ENCODE data around the gene ITSN1. TPM values are rescaled to one million over a fixed set of nuclear protein-coding genes. Genes with fewer than 3 reads are reported as not detected.

ITSN1 gene
- total RNA-seq, 4 donors from 2014 or later, result 29.6 to 42.2 (median 41.1) TPM

DNA sequence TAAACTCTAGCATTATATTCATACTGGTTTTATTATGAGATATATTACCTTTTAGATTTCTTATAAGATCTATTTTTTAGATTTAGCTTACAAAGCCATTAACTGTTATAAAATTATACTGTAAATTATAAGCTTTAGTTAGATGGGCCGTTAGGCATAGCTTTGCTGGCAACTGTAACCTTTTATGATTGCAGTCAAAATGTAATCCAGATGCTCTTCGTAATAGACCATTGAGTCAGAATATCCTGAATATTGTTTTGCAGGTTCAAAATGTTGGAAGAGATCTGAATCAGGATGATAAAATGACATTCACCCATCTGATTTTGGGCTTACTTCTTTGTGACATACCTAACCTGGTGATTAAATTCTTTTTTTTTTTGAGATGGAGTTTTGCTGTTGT lies 20.9 kb downstream of the ITSN1 start:
- H3K36me3 ChIP-seq, result no peaks in the 10 kb centered on the region
- DNase-seq, result no peak
- no peak overlapping the region for H3K4me3 ChIP-seq (replicated peaks in 1 of 3)
- H3K27me3 ChIP-seq, result no peaks in the 10 kb centered on the region
- H3K9me3 ChIP-seq, result no peaks in the 10 kb centered on the region
- no peak overlapping the region for H3K27ac ChIP-seq
- intact Hi-C loops (cut with DNase I), result no loop called here
- TF ChIP-seq, protein P1, sequence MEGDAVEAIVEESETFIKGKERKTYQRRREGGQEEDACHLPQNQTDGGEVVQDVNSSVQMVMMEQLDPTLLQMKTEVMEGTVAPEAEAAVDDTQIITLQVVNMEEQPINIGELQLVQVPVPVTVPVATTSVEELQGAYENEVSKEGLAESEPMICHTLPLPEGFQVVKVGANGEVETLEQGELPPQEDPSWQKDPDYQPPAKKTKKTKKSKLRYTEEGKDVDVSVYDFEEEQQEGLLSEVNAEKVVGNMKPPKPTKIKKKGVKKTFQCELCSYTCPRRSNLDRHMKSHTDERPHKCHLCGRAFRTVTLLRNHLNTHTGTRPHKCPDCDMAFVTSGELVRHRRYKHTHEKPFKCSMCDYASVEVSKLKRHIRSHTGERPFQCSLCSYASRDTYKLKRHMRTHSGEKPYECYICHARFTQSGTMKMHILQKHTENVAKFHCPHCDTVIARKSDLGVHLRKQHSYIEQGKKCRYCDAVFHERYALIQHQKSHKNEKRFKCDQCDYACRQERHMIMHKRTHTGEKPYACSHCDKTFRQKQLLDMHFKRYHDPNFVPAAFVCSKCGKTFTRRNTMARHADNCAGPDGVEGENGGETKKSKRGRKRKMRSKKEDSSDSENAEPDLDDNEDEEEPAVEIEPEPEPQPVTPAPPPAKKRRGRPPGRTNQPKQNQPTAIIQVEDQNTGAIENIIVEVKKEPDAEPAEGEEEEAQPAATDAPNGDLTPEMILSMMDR (IDR thresholded peaks at IDR 0.05), result no peak
- no peak for TF ChIP-seq POLR2A (IDR thresholded peaks at IDR 0.05)
- WGBS, 2 donors, result 77 to 83% methylated on average over 2 of the region's 2 CpGs
- peaks cover 24 to 25% of the 10 kb centered on the region in 2 donors for H3K4me1 ChIP-seq

DNA sequence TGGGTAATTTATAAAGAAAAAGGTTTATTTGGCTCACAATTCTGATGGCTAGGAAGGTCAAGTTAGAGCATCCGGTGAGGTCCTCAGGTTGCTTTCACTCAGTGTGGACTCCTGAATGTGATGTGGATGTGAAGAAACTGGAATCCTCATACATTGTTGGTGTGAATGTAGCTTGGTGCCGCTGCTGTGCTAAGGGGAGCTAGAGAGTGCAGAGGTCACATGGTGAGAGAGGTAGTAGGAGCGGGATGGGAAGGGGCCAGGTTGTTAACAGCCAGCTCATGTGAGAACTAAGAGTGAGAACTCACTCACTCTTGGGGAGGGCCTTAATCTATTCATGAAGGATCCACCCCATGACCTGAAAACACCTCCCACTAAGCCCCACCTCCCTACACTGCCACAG lies 21.8 kb downstream of the ITSN1 start:
- Histone ChIP-seq H3K36me3 (no peaks in the 10 kb centered on the region), H3K4me1 (peaks cover 17 to 27% of the 10 kb centered on the region in 2 donors)

DNA sequence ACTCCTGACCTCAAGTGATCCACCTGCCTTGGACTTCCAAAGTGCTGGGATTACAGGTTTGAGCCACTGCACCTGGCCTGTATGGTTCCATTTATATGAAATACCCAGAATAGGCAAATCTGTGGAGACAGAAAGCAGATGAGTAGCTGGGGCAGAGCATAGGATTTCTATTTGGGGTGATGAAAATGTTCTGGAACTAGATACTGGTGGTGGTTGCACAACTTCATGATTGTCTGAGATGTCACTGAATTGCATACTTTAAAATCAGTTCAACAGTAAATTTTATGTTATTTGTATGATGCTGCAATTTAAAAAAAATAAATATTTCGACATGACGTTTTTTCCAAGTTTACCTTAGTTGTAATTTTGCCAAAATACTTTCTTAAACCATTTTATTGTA lies 23.9 kb downstream of the ITSN1 start:
- 84 to 94% methylated on average over 2 of the region's 2 CpGs for WGBS, 2 donors
- intact Hi-C loops (cut with DNase I), result no loop called here
- H3K9me3 ChIP-seq, result no peaks in the 10 kb centered on the region

More for the DNA sequence above, 21.8 kb downstream of the ITSN1 start:
- no peaks in the 10 kb centered on the region for H3K27me3 ChIP-seq
- H3K27ac ChIP-seq, result no peak overlapping the region
- H3K4me3 ChIP-seq (replicated peaks in 1 of 3), result no peak overlapping the region
- no peaks in the 10 kb centered on the region for H3K9me3 ChIP-seq
- intact Hi-C loops (cut with DNase I), result no loop called here
- WGBS, 2 donors, result 95 to 99% methylated on average over 3 of the region's 3 CpGs
- TF ChIP-seq POLR2A (IDR thresholded peaks at IDR 0.05), result no peak
- TF ChIP-seq, protein P1 (IDR thresholded peaks at IDR 0.05), result no peak
- no peak for DNase-seq

DNA sequence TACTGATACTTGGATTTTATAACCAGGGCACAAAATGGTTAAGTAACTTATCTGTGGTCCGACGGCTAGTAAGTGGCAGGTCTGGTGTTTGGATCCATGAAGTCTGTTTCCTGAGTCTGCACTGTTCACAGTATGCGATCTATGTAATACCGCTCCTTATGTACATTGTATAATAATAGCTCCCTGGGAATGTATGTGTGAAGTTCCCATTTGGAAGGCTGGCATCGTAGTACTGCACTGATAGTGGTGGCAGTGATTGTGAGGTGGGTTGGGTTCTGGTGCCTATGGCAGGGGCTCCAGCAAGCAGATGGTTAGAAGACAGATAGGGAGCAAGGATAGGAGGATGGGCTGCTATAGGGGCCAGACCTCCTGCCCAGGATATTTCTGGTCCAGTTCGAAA lies 25.3 kb downstream of the ITSN1 start:
- no peaks in the 10 kb centered on the region for H3K27me3 ChIP-seq
- H3K4me1 ChIP-seq, result peaks cover 0 to 7% of the 10 kb centered on the region in 2 donors
- no peak overlapping the region for H3K27ac ChIP-seq
- WGBS, 2 donors, result 85 to 88% methylated on average over 6 of the region's 6 CpGs
- DNase-seq, result no peak
- no peaks in the 10 kb centered on the region for H3K36me3 ChIP-seq
- TF ChIP-seq, protein P1 (IDR thresholded peaks at IDR 0.05), result no peak
- TF ChIP-seq POLR2A (IDR thresholded peaks at IDR 0.05), result no peak
- H3K4me3 ChIP-seq (replicated peaks in 1 of 3), result no peak overlapping the region
- H3K9me3 ChIP-seq, result no peaks in the 10 kb centered on the region
- intact Hi-C loops (cut with DNase I), result no loop called here

More for the DNA sequence above, 23.9 kb downstream of the ITSN1 start:
- Histone ChIP-seq H3K4me1 (peaks cover 0 to 7% of the 10 kb centered on the region in 2 donors), H3K4me3 (replicated peaks in 1 of 3) (no peak overlapping the region), H3K27me3 (no peaks in the 10 kb centered on the region), H3K36me3 (no peaks in the 10 kb centered on the region), H3K27ac (no peak overlapping the region)
- DNase-seq, result no peak
- TF ChIP-seq, protein P1 (IDR thresholded peaks at IDR 0.05), result no peak
- TF ChIP-seq POLR2A (IDR thresholded peaks at IDR 0.05), result no peak

DNA sequence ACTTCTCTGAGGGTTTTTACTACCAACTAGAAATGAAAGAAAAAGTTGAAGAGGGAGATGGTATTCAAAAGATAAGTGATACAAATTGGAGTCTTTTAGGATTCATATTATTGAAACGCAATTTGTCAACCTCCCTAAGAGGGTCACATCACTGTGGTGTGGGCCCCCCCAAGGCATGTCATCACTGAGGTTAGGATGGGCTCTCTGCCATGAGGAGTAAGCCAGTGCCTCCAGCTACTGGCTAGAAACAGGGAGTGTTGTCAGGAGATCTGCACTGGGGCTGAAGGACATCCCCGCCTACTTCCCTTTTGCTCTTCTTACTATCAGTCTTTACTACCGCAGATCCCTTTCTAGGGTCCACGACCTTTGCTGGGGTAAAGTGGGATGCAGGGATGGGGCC lies 25.9 kb downstream of the ITSN1 start:
- Histone ChIP-seq H3K9me3 (no peaks in the 10 kb centered on the region), H3K4me1 (peaks cover 0 to 7% of the 10 kb centered on the region in 2 donors), H3K27ac (no peak overlapping the region), H3K27me3 (no peaks in the 10 kb centered on the region), H3K4me3 (replicated peaks in 1 of 3) (no peak overlapping the region), H3K36me3 (no peaks in the 10 kb centered on the region)
- intact Hi-C loops (cut with DNase I), result no loop called here
- TF ChIP-seq POLR2A (IDR thresholded peaks at IDR 0.05), result no peak
- TF ChIP-seq, protein P1 (IDR thresholded peaks at IDR 0.05), result no peak
- DNase-seq, result no peak
- 66 to 77% methylated on average over 4 of the region's 4 CpGs for WGBS, 2 donors

All from thyroid gland (tissue), 4 donors.